GM12872 (cell line): ENCODE data around the gene ETV5.

Source experiments
- TF ChIP-seq, protein P1 (sequence below): IDR thresholded peaks from 3 replicates; pipeline ENCODE4 v1.5.1; 2011; ENCODE audit warnings: low read depth, mild to moderate bottlenecking, low read length, moderate library complexity; ENCODE audit not compliant: insufficient read depth

The ETV5 gene

DNA sequence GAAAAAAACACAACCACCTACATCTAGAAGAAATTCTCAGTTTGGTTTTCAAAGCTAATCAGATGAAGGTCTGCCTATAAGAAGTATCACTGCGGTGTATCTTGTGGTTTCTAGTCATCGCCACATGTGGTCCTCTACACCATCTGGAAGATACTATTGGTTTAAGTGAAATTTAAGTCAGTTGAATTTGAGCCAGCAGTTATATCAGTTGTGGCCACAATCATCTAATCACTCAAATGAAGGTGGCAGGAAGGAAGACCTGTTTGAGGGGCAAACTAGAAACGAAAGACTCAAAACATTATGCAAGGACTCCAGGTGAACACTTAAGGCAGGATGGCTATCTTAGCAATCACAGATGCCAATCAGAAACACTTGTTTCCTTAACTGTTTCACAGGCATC lies 48.7 kb downstream of the ETV5 start:
- TF ChIP-seq, protein P1, sequence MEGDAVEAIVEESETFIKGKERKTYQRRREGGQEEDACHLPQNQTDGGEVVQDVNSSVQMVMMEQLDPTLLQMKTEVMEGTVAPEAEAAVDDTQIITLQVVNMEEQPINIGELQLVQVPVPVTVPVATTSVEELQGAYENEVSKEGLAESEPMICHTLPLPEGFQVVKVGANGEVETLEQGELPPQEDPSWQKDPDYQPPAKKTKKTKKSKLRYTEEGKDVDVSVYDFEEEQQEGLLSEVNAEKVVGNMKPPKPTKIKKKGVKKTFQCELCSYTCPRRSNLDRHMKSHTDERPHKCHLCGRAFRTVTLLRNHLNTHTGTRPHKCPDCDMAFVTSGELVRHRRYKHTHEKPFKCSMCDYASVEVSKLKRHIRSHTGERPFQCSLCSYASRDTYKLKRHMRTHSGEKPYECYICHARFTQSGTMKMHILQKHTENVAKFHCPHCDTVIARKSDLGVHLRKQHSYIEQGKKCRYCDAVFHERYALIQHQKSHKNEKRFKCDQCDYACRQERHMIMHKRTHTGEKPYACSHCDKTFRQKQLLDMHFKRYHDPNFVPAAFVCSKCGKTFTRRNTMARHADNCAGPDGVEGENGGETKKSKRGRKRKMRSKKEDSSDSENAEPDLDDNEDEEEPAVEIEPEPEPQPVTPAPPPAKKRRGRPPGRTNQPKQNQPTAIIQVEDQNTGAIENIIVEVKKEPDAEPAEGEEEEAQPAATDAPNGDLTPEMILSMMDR: no peak

DNA sequence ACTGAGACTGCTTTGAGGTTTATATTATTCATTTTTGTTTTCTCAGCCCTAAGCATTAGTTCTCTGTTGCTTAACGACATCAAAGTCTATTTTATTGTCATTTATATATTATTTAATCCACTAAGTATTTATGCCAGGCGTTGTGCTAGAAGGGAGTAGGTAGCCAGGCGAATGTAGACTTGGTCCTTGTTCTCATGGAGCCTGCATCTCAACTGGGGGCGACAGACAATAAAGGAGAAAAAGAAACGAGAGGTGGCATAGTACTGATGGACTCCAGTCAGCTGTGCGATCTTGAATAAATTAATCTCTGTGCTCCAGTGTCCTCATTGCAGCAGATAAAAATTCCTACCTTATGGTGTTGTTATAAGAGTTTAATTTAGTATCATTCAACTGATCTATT lies 49.7 kb downstream of the ETV5 start:
- TF ChIP-seq, protein P1: no peak

GRCh38 chr3:186058225-186058624 lies 50.7 kb downstream of the ETV5 start:
- TF ChIP-seq, protein P1: no peak

- TF ChIP-seq, protein P1: no peak
These were observed 51.3 kb downstream of the ETV5 start for GRCh38 chr3:186057594-186057993.

DNA sequence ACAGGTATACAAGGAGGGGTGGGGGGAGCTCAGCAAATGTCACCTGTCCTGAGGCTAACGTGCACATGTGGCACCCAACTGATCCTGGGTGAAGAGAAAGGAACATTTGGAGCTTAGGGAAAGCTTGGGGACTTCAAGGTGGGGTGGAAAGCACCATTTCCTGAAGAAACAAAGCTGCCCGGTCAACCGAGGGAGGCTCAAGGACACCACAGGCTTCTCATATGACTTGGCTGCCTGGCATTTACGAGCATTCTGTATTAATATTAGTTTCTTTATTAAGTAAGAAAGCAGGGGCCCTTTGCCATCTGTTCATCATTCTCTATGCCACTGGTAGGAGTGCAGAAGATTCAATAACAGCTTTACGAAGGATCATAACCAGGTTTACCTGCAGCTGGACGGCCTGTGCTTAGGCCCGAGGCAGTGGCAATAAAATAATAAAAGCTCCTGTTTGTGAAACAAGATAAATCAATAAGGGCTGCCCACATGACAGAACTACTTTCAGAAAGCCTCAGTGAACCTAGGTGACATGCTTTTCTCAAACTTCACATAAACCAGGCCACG lies 54.0 kb downstream of the ETV5 start:
- TF ChIP-seq, protein P1: no peak

- TF ChIP-seq, protein P1: no peak
These were observed 54.7 kb downstream of the ETV5 start for GRCh38 chr3:186053954-186054791.

- TF ChIP-seq, protein P1: no peak
These were observed 56.6 kb downstream of the ETV5 start for GRCh38 chr3:186052096-186052840.
